Measurements from ENCODE around the gene NR2C2. TPM values are rescaled to one million over a fixed set of nuclear protein-coding genes. Genes with fewer than 3 reads are reported as not detected.

NR2C2 gene
- total RNA-seq, 1 experiment from 2014 or later, result 41.5 TPM

- TF ChIP-seq, protein P1, sequence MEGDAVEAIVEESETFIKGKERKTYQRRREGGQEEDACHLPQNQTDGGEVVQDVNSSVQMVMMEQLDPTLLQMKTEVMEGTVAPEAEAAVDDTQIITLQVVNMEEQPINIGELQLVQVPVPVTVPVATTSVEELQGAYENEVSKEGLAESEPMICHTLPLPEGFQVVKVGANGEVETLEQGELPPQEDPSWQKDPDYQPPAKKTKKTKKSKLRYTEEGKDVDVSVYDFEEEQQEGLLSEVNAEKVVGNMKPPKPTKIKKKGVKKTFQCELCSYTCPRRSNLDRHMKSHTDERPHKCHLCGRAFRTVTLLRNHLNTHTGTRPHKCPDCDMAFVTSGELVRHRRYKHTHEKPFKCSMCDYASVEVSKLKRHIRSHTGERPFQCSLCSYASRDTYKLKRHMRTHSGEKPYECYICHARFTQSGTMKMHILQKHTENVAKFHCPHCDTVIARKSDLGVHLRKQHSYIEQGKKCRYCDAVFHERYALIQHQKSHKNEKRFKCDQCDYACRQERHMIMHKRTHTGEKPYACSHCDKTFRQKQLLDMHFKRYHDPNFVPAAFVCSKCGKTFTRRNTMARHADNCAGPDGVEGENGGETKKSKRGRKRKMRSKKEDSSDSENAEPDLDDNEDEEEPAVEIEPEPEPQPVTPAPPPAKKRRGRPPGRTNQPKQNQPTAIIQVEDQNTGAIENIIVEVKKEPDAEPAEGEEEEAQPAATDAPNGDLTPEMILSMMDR (IDR thresholded peaks at IDR 0.05; ENCODE audit: unreplicated experiment), result no peak
- no peak for DNase-seq
- H3K4me3 Mint-ChIP-seq (ENCODE audit: low read depth, unreplicated experiment), result no peak overlapping the region
- CTCF ChIA-PET, result no interaction called here
- no peak overlapping the region for H3K27ac Mint-ChIP-seq (ENCODE audit: unreplicated experiment)
- H3K36me3 Mint-ChIP-seq (ENCODE audit: insufficient read depth, unreplicated experiment), result peaks cover 45% of the 10 kb centered on the region
- no peaks in the 10 kb centered on the region for H3K27me3 Mint-ChIP-seq (ENCODE audit: unreplicated experiment)
- intact Hi-C loops (cut with micrococcal nuclease; ENCODE audit: unreplicated experiment), result loop anchor here (5.0 kb wide), 1 partner anchor 116 kb away; no protein-coding TSS in a partner anchor
- BruUV-seq (replicated peaks), result no TSS peak
- no peaks in the 10 kb centered on the region for H3K4me1 Mint-ChIP-seq (ENCODE audit: low read depth, unreplicated experiment)
- no peaks in the 10 kb centered on the region for H3K9me3 Mint-ChIP-seq (ENCODE audit: low read depth, unreplicated experiment)
These were observed 95.6 kb downstream of the NR2C2 start for GRCh38 chr3:15042936-15043335.

- Mint-ChIP-seq H3K27me3 (ENCODE audit: unreplicated experiment) (no peaks in the 10 kb centered on the region), H3K4me1 (ENCODE audit: low read depth, unreplicated experiment) (no peaks in the 10 kb centered on the region), H3K27ac (ENCODE audit: unreplicated experiment) (no peak overlapping the region), H3K4me3 (ENCODE audit: low read depth, unreplicated experiment) (no peak overlapping the region), H3K36me3 (ENCODE audit: insufficient read depth, unreplicated experiment) (peaks cover 45% of the 10 kb centered on the region), H3K9me3 (ENCODE audit: low read depth, unreplicated experiment) (no peaks in the 10 kb centered on the region)
- no peak for DNase-seq
- intact Hi-C loops (cut with micrococcal nuclease; ENCODE audit: unreplicated experiment), result loop anchor here (5.0 kb wide), 1 partner anchor 116 kb away; no protein-coding TSS in a partner anchor
- BruUV-seq (replicated peaks), result no TSS peak
- CTCF ChIA-PET, result no interaction called here
- TF ChIP-seq, protein P1 (IDR thresholded peaks at IDR 0.05; ENCODE audit: unreplicated experiment), result no peak
These were observed 96.2 kb downstream of the NR2C2 start for GRCh38 chr3:15043408-15044171.

DNA sequence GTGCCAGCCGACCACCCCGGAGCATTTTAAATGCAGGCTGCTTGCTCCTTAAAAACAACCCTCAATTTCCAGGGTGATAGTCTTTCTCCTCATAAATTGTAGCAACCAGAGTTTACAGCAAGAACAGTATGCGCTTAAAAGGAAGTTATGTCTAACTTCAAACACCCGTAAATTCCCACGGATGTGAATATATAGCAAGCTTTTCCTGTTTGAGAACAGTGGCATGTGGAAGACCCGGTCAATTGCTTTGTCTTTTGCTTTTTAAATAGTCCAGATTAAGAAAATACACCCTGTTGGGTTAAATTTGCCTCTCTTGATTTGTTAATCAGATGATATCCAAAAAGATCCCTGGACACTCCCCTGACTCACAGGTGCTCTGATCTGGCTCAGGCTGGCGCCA, 96.9 kb downstream of the NR2C2 start:
- TF ChIP-seq, protein P1 (IDR thresholded peaks at IDR 0.05; ENCODE audit: unreplicated experiment), result no peak
- Mint-ChIP-seq H3K36me3 (ENCODE audit: insufficient read depth, unreplicated experiment) (peaks cover 45% of the 10 kb centered on the region), H3K27ac (ENCODE audit: unreplicated experiment) (no peak overlapping the region), H3K9me3 (ENCODE audit: low read depth, unreplicated experiment) (no peaks in the 10 kb centered on the region), H3K27me3 (ENCODE audit: unreplicated experiment) (no peaks in the 10 kb centered on the region), H3K4me1 (ENCODE audit: low read depth, unreplicated experiment) (no peaks in the 10 kb centered on the region), H3K4me3 (ENCODE audit: low read depth, unreplicated experiment) (no peak overlapping the region)
- no peak for DNase-seq
- CTCF ChIA-PET, result no interaction called here
- BruUV-seq (replicated peaks), result no TSS peak
- intact Hi-C loops (cut with micrococcal nuclease; ENCODE audit: unreplicated experiment), result loop anchor here (5.0 kb wide), 1 partner anchor 117 kb away; no protein-coding TSS in a partner anchor

DNA sequence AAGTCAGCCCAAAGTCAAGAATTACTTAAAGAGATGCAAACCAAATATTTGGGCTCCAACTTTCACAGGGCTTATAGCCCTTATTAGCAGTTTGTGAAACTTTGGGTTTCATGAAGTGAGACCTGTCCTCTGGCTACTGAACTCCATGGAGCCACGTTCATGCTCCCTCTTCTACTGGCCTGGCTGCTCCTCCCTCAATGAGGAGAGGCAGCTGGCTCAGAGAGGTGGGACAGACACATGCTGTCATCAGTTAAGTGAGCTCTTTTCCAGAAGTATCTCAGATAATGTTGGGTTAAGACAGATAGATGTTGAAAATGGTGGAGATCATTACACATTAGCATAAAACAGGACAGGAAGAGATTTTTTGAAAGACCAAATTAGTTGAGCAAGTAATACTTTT, 98.3 kb downstream of the NR2C2 start:
- TF ChIP-seq, protein P1 (IDR thresholded peaks at IDR 0.05; ENCODE audit: unreplicated experiment), result no peak
- no peaks in the 10 kb centered on the region for H3K9me3 Mint-ChIP-seq (ENCODE audit: low read depth, unreplicated experiment)
- no peak for DNase-seq
- H3K27me3 Mint-ChIP-seq (ENCODE audit: unreplicated experiment), result no peaks in the 10 kb centered on the region
- no peak overlapping the region for H3K4me3 Mint-ChIP-seq (ENCODE audit: low read depth, unreplicated experiment)
- CTCF ChIA-PET, result no interaction called here
- intact Hi-C loops (cut with micrococcal nuclease; ENCODE audit: unreplicated experiment), result no loop called here
- no peak overlapping the region for H3K27ac Mint-ChIP-seq (ENCODE audit: unreplicated experiment)
- BruUV-seq (replicated peaks), result no TSS peak
- peaks cover 41% of the 10 kb centered on the region for H3K36me3 Mint-ChIP-seq (ENCODE audit: insufficient read depth, unreplicated experiment)
- no peaks in the 10 kb centered on the region for H3K4me1 Mint-ChIP-seq (ENCODE audit: low read depth, unreplicated experiment)
